ENCODE results near the gene PDE4D. TPM values are rescaled to one million over a fixed set of nuclear protein-coding genes. Genes with fewer than 3 reads are reported as not detected.

Gene PDE4D
- total RNA-seq, 1 donor: 12.7 TPM

GRCh38 chr5:59905188-59905587 is 11.7 kb upstream of the PDE4D start:
- TF ChIP-seq, protein P1, sequence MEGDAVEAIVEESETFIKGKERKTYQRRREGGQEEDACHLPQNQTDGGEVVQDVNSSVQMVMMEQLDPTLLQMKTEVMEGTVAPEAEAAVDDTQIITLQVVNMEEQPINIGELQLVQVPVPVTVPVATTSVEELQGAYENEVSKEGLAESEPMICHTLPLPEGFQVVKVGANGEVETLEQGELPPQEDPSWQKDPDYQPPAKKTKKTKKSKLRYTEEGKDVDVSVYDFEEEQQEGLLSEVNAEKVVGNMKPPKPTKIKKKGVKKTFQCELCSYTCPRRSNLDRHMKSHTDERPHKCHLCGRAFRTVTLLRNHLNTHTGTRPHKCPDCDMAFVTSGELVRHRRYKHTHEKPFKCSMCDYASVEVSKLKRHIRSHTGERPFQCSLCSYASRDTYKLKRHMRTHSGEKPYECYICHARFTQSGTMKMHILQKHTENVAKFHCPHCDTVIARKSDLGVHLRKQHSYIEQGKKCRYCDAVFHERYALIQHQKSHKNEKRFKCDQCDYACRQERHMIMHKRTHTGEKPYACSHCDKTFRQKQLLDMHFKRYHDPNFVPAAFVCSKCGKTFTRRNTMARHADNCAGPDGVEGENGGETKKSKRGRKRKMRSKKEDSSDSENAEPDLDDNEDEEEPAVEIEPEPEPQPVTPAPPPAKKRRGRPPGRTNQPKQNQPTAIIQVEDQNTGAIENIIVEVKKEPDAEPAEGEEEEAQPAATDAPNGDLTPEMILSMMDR (IDR thresholded peaks at IDR 0.05; ENCODE audit: insufficient read depth, low read length): no peak
- no peak overlapping the region for H3K4me3 ChIP-seq (ENCODE audit: low read depth, low read length)
- no peak for DNase-seq (ENCODE audit: low read depth)

DNA sequence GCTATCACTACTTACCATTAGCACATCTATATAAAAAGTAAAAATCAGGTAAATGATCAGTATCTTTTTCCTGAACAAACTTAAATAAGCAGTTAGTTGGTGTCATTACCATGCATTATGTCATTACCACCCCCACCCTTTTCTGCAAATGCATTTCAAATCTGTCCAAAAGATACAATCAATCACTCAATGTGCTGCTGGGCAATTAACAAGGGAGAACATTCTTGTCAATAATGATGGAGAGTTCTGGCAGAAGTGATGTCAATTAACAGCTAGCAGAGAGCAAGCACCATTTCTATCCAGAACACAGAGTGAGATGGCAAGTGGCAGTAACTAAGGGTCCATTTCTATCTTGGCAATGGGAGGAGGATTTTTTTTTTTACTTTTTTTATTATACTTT is 3.5 kb upstream of the PDE4D start:
- TF ChIP-seq, protein P1 (IDR thresholded peaks at IDR 0.05; ENCODE audit: insufficient read depth, low read length): no peak
- DNase-seq (ENCODE audit: low read depth): no peak
- no peak overlapping the region for H3K4me3 ChIP-seq (ENCODE audit: low read depth, low read length)

- no peak overlapping the region for H3K4me3 ChIP-seq (ENCODE audit: low read depth, low read length)
- DNase-seq (ENCODE audit: low read depth): no peak
- TF ChIP-seq, protein P1 (IDR thresholded peaks at IDR 0.05; ENCODE audit: insufficient read depth, low read length): no peak
These were observed 1.4 kb downstream of the PDE4D start for GRCh38 chr5:59891962-59892643.

- TF ChIP-seq, protein P1 (IDR thresholded peaks at IDR 0.05; ENCODE audit: insufficient read depth, low read length): no peak
- DNase-seq (ENCODE audit: low read depth): no peak
- H3K4me3 ChIP-seq (ENCODE audit: low read depth, low read length): no peak overlapping the region
These were observed 6.3 kb downstream of the PDE4D start for GRCh38 chr5:59887274-59887673.

DNA sequence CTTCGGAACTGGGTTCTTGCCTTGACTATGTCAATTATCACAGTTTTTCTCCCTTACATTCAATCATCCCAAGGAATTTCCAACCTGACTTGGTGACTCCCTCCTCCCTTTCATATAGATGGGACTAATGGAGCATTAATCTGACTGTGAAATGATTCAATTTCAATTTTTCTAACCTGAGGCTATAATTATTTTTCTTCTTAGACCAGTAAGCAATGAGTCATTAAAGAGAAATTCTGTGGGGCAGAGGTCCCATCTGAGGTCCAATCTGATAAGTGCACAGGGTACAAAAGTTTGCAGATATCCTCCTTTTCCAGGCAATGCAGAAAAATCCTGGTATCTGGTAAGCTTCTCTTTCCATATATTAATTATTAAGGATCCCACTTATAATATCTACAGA is 18.9 kb downstream of the PDE4D start:
- TF ChIP-seq, protein P1 (IDR thresholded peaks at IDR 0.05; ENCODE audit: insufficient read depth, low read length): no peak
- no peak for DNase-seq (ENCODE audit: low read depth)
- H3K4me3 ChIP-seq (ENCODE audit: low read depth, low read length): no peak overlapping the region

DNA sequence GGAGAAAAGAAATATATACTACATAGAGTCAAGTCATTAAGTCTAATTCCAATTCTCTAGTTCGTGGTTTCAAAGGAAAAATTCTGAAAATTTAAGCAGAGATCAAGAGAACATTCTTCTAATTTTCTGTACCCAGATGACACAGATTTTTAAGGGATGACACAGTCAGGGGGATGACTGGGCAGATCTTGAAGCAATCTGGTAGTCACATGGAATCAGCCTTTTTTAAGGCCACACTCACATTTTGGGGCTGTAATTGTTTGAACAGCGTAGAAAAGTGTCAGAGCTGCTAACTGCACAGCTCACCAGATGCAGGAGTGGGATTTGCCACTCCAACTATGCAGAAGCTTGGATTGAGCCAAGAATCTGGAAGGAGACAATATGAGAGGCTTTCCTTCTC is 20.4 kb downstream of the PDE4D start:
- no peak overlapping the region for H3K4me3 ChIP-seq (ENCODE audit: low read depth, low read length)
- TF ChIP-seq, protein P1 (IDR thresholded peaks at IDR 0.05; ENCODE audit: insufficient read depth, low read length): no peak
- peak; percentile 33 for DNase-seq (ENCODE audit: low read depth)

DNA sequence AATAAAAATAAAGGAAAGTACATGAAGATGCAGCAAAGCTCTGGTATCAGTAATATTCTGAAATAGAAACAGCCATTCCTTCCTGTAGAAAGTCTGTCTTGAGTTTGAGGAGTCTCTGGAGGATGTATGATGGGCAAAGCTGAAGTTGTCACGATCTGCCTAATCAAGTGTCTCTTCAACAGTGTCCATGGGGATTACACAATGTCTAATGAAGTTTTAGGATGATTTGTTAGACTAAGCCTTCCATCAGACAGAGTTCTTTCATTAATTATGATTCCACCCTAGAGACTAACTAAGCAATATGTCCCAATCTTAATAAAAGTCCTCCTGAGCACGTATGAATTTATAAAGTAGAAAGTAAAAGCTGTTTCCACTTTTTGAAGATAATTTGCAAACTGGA is 26.9 kb downstream of the PDE4D start:
- TF ChIP-seq, protein P1 (IDR thresholded peaks at IDR 0.05; ENCODE audit: insufficient read depth, low read length): no peak
- H3K4me3 ChIP-seq (ENCODE audit: low read depth, low read length): no peak overlapping the region
- no peak for DNase-seq (ENCODE audit: low read depth)

All from fibroblast of the aortic adventitia (primary cell).